ENCODE data around the gene IFNG-AS1.

GRCh38 chr12:68042212-68042699, 53.0 kb downstream of the IFNG-AS1 start:
- TF ChIP-seq, protein P1, sequence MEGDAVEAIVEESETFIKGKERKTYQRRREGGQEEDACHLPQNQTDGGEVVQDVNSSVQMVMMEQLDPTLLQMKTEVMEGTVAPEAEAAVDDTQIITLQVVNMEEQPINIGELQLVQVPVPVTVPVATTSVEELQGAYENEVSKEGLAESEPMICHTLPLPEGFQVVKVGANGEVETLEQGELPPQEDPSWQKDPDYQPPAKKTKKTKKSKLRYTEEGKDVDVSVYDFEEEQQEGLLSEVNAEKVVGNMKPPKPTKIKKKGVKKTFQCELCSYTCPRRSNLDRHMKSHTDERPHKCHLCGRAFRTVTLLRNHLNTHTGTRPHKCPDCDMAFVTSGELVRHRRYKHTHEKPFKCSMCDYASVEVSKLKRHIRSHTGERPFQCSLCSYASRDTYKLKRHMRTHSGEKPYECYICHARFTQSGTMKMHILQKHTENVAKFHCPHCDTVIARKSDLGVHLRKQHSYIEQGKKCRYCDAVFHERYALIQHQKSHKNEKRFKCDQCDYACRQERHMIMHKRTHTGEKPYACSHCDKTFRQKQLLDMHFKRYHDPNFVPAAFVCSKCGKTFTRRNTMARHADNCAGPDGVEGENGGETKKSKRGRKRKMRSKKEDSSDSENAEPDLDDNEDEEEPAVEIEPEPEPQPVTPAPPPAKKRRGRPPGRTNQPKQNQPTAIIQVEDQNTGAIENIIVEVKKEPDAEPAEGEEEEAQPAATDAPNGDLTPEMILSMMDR (IDR thresholded peaks at IDR 0.05): no peak
- TF ChIP-seq POLR2A (IDR thresholded peaks at IDR 0.05): no peak
